ENCODE results near the gene POU2F2. TPM values are rescaled to one million over a fixed set of nuclear protein-coding genes. Genes with fewer than 3 reads are reported as not detected.

The POU2F2 gene
- total RNA-seq, 1 donor from 2014 or later = 10.7 TPM

DNA sequence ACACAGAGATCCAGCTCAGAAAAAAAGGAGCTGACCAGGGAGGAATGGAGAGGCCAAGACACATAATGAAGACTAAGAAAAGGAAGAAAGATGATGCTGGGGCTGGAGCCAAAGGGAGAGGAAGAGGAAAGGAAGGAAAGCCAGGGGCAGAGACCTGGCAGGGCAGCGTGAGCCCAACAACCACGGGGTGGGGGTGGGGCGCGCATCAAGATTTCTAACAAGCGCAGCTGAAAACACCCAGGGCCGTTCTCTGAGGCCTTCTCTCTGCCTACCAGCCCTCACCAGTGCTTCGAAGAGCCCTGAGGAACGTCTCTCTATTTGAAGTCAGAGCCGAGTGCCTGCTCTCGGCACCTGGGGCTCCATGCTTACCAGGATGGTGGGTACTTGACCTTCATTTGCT is 23.6 kb upstream of the POU2F2 start:
- no peak for DNase-seq (ENCODE audit: extremely low read depth, low read depth, low spot score)

DNA sequence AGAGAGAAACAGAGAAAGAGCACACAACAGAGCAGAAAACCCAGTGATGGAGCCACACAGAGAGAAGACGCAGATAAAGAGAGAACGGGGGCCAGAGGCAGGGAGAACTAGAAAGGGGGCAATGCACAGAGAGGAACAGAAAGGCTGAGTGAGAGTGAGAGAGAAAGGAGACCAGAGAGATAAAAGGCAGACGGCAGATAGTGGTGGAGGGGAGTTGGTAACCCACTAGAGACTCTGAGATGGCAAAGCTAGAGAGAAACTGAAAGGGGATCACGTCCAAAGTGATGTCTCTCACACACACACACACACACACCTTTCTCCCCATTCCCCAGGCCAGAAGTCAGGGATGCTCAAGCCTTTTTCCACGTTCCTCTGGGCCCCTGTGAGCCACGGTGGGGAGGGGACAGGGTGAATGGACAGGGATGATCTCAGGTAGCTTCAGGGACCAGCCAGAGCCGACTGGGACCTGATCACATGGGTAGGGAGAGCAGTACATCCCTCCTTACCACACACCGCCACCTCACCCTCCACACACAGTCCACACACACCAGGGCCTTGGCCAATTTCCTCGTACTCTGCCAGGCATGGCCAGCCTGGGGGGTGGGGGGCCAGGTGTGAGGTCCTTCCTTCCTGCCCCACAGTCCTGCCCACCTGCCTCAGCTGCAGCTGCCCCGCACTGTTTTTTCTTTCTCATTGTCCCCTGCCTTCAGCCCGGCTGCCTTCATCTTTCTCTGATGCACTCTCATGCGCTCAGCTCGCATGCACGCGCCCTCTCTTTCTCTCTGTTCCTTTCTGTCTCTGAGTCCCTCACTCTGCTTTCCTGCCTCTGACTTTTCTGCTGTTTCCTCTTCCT is 22.5 kb upstream of the POU2F2 start:
- DNase-seq (ENCODE audit: extremely low read depth, low read depth, low spot score) = no peak

GRCh38 chr19:42153672-42154433 is 21.6 kb upstream of the POU2F2 start:
- DNase-seq (ENCODE audit: extremely low read depth, low read depth, low spot score) = no peak

GRCh38 chr19:42152910-42153671 is 20.8 kb upstream of the POU2F2 start:
- no peak for DNase-seq (ENCODE audit: extremely low read depth, low read depth, low spot score)

DNA sequence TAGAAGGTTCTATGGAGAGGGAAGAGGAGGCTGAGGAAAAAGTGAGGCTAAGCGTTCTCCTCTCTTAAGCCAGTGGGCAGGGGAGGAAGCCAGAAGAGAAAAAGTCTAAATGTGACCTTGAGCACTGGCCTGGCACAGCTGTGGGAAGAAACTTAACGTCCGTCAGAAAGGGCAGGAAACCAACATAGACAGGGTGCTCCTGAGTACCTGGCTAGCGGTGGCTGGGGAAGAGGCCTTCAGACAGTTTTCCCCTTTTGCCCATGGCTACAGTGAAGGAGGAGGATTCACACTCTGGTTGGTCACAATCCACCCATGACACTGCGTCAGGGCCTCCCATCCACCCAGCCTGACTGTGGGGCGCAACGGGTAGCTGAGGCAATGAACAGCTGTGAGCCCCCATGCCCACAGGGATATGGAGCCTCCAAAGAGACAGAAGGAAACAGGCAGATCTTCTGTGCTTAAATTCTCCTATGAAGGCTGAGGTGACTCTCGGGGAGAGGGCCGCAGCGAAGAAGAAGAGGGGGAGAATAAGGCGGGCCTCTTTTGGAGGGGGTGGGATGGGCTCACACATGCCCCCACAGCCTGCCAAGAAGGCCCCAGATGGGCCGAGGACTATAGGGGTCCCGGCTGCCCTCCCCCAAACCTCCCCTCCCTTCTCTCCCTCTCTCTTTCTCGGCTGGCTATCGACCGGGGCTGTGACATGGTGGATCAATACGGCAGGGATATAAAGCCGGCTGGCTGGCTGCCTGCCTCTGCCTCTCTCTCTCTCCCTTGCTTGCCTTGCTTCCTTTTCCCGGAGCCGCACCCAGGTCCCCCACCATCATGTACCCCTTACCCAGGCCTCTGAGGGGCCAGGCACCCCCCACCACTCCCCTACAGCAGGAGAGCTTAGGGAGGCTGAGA is 19.8 kb upstream of the POU2F2 start:
- no peak for DNase-seq (ENCODE audit: extremely low read depth, low read depth, low spot score)

GRCh38 chr19:42150911-42151361 is 18.7 kb upstream of the POU2F2 start:
- no peak for DNase-seq (ENCODE audit: extremely low read depth, low read depth, low spot score)

DNA sequence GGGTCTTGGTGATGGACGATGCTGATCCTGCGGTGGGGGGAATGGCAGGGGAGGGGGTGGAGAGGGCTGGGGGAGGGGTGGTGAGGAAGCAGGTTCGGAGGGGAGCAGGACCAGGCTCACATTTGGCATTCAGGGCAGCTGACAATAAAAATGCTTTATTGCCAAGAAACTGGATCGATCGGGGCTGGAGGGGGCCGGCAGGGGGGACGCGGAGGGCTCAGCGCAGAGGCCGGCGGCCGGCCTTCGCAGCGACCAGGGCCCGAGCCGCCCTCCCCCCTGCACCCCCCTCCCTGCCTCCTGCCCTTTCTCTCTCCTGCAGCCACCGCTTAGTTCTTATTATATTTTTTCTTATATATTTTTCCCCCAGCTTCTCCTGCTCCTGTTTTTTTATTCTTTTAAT is 18.1 kb upstream of the POU2F2 start:
- DNase-seq (ENCODE audit: extremely low read depth, low read depth, low spot score) = no peak

- DNase-seq (ENCODE audit: extremely low read depth, low read depth, low spot score) = no peak
Measured at GRCh38 chr19:42149447-42150202, 17.4 kb upstream of the POU2F2 start.

DNA sequence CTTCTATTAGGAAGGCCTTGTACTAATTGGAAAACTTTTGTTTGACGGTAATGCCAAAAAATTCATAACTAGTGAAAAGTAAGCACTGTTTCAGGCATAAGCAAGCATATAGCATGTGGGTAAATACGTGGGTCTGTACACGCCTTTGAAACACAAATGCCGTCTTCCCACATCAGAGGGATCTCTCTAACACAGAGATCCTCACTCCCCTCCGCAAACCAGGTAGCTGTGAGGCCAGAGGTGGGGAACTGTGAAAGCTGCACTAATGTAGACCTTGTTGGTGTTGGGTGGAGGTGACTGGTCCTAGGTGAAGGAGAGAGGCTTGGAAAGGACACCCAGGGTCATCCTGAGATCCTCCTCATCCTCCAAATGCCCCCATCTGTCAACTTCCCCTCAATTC is 16.0 kb upstream of the POU2F2 start:
- no peak for DNase-seq (ENCODE audit: extremely low read depth, low read depth, low spot score)

GRCh38 chr19:42143341-42144234 is 11.3 kb upstream of the POU2F2 start:
- no peak for DNase-seq (ENCODE audit: extremely low read depth, low read depth, low spot score)

GRCh38 chr19:42140125-42140754 is 8.0 kb upstream of the POU2F2 start:
- no peak for DNase-seq (ENCODE audit: extremely low read depth, low read depth, low spot score)

GRCh38 chr19:42134535-42135070 is 2.4 kb upstream of the POU2F2 start:
- no peak for DNase-seq (ENCODE audit: extremely low read depth, low read depth, low spot score)

- DNase-seq (ENCODE audit: extremely low read depth, low read depth, low spot score) = no peak
Measured at GRCh38 chr19:42132851-42133528, 744 bp upstream of the POU2F2 start.

DNA sequence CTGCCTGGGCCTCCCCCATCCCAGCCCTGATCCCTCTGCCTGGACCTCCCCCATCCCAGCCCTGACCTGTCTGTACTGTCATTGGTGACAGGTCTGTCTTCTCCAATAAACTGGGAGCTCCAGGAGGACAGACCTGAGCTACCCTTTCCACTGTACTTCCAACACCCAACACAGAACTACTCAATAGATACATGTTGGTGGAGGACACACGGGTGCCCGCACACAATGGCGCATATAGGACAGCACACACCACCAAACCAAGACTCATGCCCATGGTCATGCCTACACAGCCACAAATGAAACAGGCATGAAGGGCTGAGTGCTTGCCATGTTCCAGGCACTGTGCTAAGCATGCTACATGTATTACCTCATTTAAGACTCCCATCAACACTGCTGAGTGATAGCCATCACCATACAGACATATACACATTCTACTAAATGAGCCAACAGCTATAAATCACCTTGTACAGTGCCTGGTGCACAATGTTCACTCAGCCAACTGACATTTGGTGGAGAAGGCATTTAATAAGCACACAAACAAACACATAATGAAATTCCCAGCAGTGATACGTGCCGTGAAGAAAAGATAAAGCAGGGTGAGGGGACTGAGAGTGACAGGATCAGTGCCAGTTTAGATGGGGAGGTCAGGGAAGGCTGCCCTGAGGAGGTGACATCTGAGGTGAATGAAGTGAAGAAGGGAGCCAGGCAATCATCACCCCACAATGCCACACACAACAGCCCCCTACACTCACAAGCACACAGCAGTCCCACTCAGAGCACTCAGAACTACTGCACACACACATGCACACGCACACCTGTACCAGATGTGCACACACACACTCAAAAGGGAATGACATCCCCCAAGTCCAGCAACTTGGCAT is 857 bp downstream of the POU2F2 start:
- DNase-seq (ENCODE audit: extremely low read depth, low read depth, low spot score) = no peak

DNA sequence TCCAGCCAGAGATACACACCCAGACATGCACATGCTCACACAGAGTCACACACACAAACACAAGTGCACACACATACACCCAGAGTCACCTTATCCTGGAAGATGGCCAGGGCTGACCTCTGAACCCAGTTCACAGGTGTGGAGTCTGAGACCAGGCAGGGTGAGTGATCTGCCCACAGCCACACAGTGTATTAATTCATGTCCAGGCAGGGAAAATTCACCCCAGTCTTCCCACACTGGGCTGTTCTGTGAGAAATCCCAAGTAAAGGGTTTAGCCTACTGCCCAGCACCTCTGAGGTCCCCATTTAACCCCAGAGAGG is 2.0 kb downstream of the POU2F2 start:
- no peak for DNase-seq (ENCODE audit: extremely low read depth, low read depth, low spot score)
